HL-60 (cell line): ENCODE data around the gene AAMDC.

Source experiments
- DNase-seq, 2 experiments: peaks; one replicate each; pipeline ENCODE4 v3.0.0-alpha.2; 2010 to 2020; ENCODE audit warnings: low read depth in 1 of 2, low spot score in 1 of 2
- H3K27ac ChIP-seq: fragments of 250-450 bp; sonication (Bioruptor Pico); replicated peaks from 2 replicates; pipeline ENCODE4 v1.5.1; 2020; ENCODE audit warnings: mild to moderate bottlenecking, moderate library complexity
- H3K27me3 ChIP-seq: fragments of 250-450 bp; sonication (Bioruptor Pico); 2 replicates; pipeline ENCODE4 v1.5.1; 2021; ENCODE audit warnings: mild to moderate bottlenecking, moderate library complexity; ENCODE audit not compliant: insufficient read depth, poor library complexity, severe bottlenecking
- H3K4me3 ChIP-seq: replicated peaks from 2 replicates; pipeline ENCODE4 v1.5.1; 2011; ENCODE audit warnings: mild to moderate bottlenecking, control low read depth, low read length; ENCODE audit not compliant: insufficient read depth
- GABPA ChIP-seq: IDR thresholded peaks from 2 replicates; pipeline ENCODE4 v1.6.1; 2012; ENCODE audit warnings: low read depth
- POLR2AphosphoS5 ChIP-seq: IDR thresholded peaks from 2 replicates; pipeline ENCODE4 v1.6.1; 2012; ENCODE audit warnings: low read depth
- SPI1 ChIP-seq: IDR thresholded peaks from 2 replicates; pipeline ENCODE4 v1.6.1; 2012; ENCODE audit warnings: low read depth, mild to moderate bottlenecking, borderline replicate concordance
- TF ChIP-seq, protein P1 (sequence below): IDR thresholded peaks from 2 replicates; pipeline ENCODE4 v1.6.1; 2012; ENCODE audit warnings: low read depth; ENCODE audit not compliant: insufficient replicate concordance
- TF ChIP-seq, protein P2 (sequence below): IDR thresholded peaks from one replicate; pipeline ENCODE4 v1.5.1; 2011; ENCODE audit warnings: low read length, control low read depth, inconsistent platforms; ENCODE audit not compliant: insufficient read depth

Gene AAMDC

DNA sequence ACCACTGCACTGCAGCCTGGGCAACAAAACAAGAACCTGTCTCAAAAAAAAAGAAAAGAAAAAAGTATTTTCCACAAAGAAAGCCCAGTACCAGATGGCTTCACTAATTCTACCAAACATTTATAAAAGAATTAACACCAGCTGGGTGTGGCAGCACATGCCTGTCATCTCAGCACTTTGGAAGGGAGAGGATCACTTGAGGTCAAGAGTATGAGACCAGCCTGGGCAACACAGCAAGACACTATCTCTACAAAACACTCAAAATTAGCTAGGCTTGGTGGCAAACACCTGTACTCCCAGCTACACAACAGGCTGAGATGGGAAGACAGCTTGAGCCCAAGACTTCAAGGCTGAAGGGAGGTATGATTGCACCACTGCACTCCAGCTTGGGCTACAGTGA, 20.5 kb upstream of the AAMDC start:
- DNase-seq, result no peak
- TF ChIP-seq SPI1, result no peak
- no peak overlapping the region for H3K4me3 ChIP-seq
- H3K27me3 ChIP-seq, result no peaks in the 10 kb centered on the region
- H3K27ac ChIP-seq, result no peak overlapping the region

DNA sequence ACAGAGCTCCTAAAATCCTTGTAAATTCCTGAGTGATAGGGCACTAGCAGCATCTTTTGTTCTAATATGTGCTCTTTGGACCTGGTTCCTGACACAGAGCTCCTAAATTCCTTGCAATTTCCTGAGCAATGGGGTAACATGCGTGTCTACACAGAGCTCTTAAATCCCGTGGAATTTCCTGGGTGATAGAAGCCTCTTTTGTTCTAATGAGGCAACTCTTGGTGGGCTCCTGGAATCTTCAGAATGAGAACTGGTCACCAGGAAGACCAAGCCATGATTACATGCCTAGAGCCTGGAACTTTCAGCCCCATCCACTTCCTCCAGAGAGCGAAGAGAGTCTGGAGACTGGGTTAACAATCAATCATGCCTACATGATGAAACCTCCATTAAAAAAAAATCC, 19.5 kb upstream of the AAMDC start:
- DNase-seq, result no peak
- Histone ChIP-seq H3K27ac (no peak overlapping the region), H3K27me3 (no peaks in the 10 kb centered on the region), H3K4me3 (no peak overlapping the region)
- TF ChIP-seq GABPA, result no peak
- no peak for TF ChIP-seq POLR2AphosphoS5
- TF ChIP-seq, protein P1, sequence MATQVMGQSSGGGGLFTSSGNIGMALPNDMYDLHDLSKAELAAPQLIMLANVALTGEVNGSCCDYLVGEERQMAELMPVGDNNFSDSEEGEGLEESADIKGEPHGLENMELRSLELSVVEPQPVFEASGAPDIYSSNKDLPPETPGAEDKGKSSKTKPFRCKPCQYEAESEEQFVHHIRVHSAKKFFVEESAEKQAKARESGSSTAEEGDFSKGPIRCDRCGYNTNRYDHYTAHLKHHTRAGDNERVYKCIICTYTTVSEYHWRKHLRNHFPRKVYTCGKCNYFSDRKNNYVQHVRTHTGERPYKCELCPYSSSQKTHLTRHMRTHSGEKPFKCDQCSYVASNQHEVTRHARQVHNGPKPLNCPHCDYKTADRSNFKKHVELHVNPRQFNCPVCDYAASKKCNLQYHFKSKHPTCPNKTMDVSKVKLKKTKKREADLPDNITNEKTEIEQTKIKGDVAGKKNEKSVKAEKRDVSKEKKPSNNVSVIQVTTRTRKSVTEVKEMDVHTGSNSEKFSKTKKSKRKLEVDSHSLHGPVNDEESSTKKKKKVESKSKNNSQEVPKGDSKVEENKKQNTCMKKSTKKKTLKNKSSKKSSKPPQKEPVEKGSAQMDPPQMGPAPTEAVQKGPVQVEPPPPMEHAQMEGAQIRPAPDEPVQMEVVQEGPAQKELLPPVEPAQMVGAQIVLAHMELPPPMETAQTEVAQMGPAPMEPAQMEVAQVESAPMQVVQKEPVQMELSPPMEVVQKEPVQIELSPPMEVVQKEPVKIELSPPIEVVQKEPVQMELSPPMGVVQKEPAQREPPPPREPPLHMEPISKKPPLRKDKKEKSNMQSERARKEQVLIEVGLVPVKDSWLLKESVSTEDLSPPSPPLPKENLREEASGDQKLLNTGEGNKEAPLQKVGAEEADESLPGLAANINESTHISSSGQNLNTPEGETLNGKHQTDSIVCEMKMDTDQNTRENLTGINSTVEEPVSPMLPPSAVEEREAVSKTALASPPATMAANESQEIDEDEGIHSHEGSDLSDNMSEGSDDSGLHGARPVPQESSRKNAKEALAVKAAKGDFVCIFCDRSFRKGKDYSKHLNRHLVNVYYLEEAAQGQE, result no peak
- TF ChIP-seq, protein P2, sequence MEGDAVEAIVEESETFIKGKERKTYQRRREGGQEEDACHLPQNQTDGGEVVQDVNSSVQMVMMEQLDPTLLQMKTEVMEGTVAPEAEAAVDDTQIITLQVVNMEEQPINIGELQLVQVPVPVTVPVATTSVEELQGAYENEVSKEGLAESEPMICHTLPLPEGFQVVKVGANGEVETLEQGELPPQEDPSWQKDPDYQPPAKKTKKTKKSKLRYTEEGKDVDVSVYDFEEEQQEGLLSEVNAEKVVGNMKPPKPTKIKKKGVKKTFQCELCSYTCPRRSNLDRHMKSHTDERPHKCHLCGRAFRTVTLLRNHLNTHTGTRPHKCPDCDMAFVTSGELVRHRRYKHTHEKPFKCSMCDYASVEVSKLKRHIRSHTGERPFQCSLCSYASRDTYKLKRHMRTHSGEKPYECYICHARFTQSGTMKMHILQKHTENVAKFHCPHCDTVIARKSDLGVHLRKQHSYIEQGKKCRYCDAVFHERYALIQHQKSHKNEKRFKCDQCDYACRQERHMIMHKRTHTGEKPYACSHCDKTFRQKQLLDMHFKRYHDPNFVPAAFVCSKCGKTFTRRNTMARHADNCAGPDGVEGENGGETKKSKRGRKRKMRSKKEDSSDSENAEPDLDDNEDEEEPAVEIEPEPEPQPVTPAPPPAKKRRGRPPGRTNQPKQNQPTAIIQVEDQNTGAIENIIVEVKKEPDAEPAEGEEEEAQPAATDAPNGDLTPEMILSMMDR, result no peak
- TF ChIP-seq SPI1, result no peak

DNA sequence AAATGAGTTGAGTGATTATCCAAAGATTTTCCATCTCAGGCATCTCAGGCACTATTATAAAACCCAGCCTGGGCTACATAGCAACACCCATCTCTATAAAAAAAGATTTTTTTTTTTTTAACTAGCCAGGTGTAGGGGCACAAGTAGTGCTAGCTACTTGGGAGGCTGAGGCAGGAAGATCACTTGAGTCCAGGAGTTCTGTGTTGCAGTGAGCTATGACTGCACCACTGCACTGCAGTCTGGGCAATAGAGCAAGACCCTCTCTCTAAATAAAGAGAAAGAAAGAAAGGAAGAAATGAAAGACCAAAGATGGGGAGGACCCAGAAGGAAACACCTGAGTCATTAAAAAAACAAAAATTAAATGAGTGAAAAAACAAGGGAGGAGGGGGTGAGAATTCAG, 14.5 kb upstream of the AAMDC start:
- H3K4me3 ChIP-seq, result no peak overlapping the region
- H3K27ac ChIP-seq, result no peak overlapping the region
- no peak for DNase-seq
- TF ChIP-seq POLR2AphosphoS5 (no peak), SPI1 (no peak), GABPA (no peak)
- TF ChIP-seq, protein P2, result no peak
- TF ChIP-seq, protein P1, result no peak
- no peaks in the 10 kb centered on the region for H3K27me3 ChIP-seq

DNA sequence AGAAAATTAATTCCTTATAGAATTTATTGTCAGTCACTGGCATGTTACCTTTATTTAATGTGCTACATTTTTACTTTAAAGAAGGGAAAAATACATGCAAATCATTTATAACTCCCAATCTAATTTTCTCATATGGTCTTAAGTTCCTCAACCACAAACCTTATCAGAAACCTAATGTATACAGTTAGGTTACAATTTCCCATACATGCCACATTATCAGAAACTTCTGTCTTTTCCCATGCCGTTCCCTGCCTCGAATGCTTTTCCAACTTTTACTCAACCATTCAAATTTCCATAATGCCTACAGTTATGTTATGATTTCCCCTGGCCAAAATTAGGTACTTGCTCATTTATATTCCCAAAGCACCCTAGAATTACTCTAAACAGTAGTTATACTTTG, 14.0 kb upstream of the AAMDC start:
- TF ChIP-seq, protein P1, result no peak
- no peak for DNase-seq
- H3K27ac ChIP-seq, result no peak overlapping the region

More for the DNA sequence above, 14.0 kb upstream of the AAMDC start:
- H3K4me3 ChIP-seq, result no peak overlapping the region
- H3K27me3 ChIP-seq, result no peaks in the 10 kb centered on the region
